WTC11 (cell line): ENCODE results near the gene ZNF700. TPM values are rescaled to one million over a fixed set of nuclear protein-coding genes. Genes with fewer than 3 reads are reported as not detected.
A peak's percentile ranks its signal among the peaks of the same experiment; 100 is the strongest.

Experiments
- ATAC-seq: fragments of 200-7000 bp; cut with Tn5 transposase; 2 replicates; pipeline ENCODE4 v1.10.0; 2021; ENCODE audit warnings: mild to moderate bottlenecking, moderate library complexity
- Bru-seq: library from RNA; stranded (reverse); fragments of 400-500 nt; gene quantifications from one replicate; lab custom pipeline; 2021; lab: Mats Ljungman, UMichigan
- CTCF ChIA-PET: fragments of 300-600 bp; sonication (Branson Sonifier 250); formaldehyde crosslinking; loops from one replicate; lab custom pipeline; 2021; ENCODE audit warnings: antibody characterized with exemption; lab: Charles Lee
- POLR2A ChIA-PET: fragments of 350-600 bp; sonication (Branson Sonifier 250); formaldehyde crosslinking; loops from one replicate; lab custom pipeline; 2021; ENCODE audit warnings: antibody characterized with exemption; lab: Charles Lee
- DNase-seq: peaks from one replicate; pipeline ENCODE4 v3.0.0; 2021; ENCODE audit warnings: low spot score
- H3K27ac Mint-ChIP-seq: 2 replicates; pipeline ENCODE4 v1.8.0; 2021; ENCODE audit warnings: mixed read lengths
- H3K27me3 Mint-ChIP-seq: 2 replicates; pipeline ENCODE4 v1.8.0; 2021; ENCODE audit warnings: low read depth, mild to moderate bottlenecking, moderate library complexity, mixed read lengths
- H3K36me3 Mint-ChIP-seq: 2 replicates; pipeline ENCODE4 v1.8.0; 2021; ENCODE audit warnings: mixed read lengths
- H3K4me1 Mint-ChIP-seq: 2 replicates; pipeline ENCODE4 v1.8.0; 2022; ENCODE audit warnings: mixed read lengths
- H3K4me3 Mint-ChIP-seq: 2 replicates; pipeline ENCODE4 v1.8.0; 2021; ENCODE audit warnings: mild to moderate bottlenecking, moderate library complexity, mixed read lengths
- H3K9me3 Mint-ChIP-seq: 2 replicates; pipeline ENCODE4 v1.8.0; 2021; ENCODE audit warnings: mixed read lengths
- AFF4 ChIP-seq: sonication (generic); formaldehyde crosslinking; IDR thresholded peaks from 2 replicates; pipeline ENCODE4 v1.8.1; 2023; ENCODE audit warnings: mild to moderate bottlenecking, missing genetic modification reagents, borderline replicate concordance
- AR ChIP-seq: fragments of 250-450 bp; sonication (Bioruptor Pico); IDR thresholded peaks from 2 replicates; pipeline ENCODE4 v1.9.0; 2021; ENCODE audit warnings: mild to moderate bottlenecking
- CDX4 ChIP-seq: fragments of 250-450 bp; sonication (Bioruptor Pico); IDR thresholded peaks from 2 replicates; pipeline ENCODE4 v1.9.0; 2021; ENCODE audit warnings: moderate library complexity, mild to moderate bottlenecking, inconsistent platforms, borderline replicate concordance
- GABPB1 ChIP-seq: sonication (generic); formaldehyde crosslinking; IDR thresholded peaks from 2 replicates; pipeline ENCODE4 v1.8.1; 2023; ENCODE audit warnings: mild to moderate bottlenecking, missing genetic modification reagents
- JAZF1 ChIP-seq: fragments of 250-450 bp; sonication (Bioruptor Pico); IDR thresholded peaks from 2 replicates; pipeline ENCODE4 v1.9.0; 2021; ENCODE audit warnings: moderate library complexity, mild to moderate bottlenecking, inconsistent platforms
- NFE2L1 ChIP-seq: sonication (generic); formaldehyde crosslinking; IDR thresholded peaks from 2 replicates; pipeline ENCODE4 v1.8.1; 2023; ENCODE audit warnings: missing genetic modification reagents
- NFYB ChIP-seq: sonication (generic); formaldehyde crosslinking; conservative IDR thresholded peaks from 2 replicates; pipeline ENCODE4 v1.8.0; 2022; ENCODE audit warnings: low read depth, missing genetic modification reagents
- TP53 ChIP-seq: sonication (generic); formaldehyde crosslinking; IDR thresholded peaks from 2 replicates; pipeline ENCODE4 v1.8.1; 2023; ENCODE audit warnings: mild to moderate bottlenecking, missing genetic modification reagents
- ZBTB21 ChIP-seq: sonication (generic); formaldehyde crosslinking; IDR thresholded peaks from 2 replicates; pipeline ENCODE4 v1.8.1; 2023; ENCODE audit warnings: mild to moderate bottlenecking, missing genetic modification reagents, borderline replicate concordance
- ZBTB43 ChIP-seq: sonication (generic); formaldehyde crosslinking; IDR thresholded peaks from 2 replicates; pipeline ENCODE4 v1.8.1; 2023; ENCODE audit warnings: mild to moderate bottlenecking, missing genetic modification reagents
- ZNF281 ChIP-seq: sonication (generic); formaldehyde crosslinking; IDR thresholded peaks from 2 replicates; pipeline ENCODE4 v1.8.0; 2023; ENCODE audit warnings: mild to moderate bottlenecking, missing genetic modification reagents
- ZNF317 ChIP-seq: sonication (generic); formaldehyde crosslinking; IDR thresholded peaks from 2 replicates; pipeline ENCODE4 v1.8.1; 2023; ENCODE audit warnings: low read depth, mild to moderate bottlenecking, moderate library complexity, missing genetic modification reagents, borderline replicate concordance
- ZNF425 ChIP-seq: fragments of 250-450 bp; sonication (Bioruptor Pico); conservative IDR thresholded peaks from 2 replicates; pipeline ENCODE4 v1.9.0; 2021; ENCODE audit warnings: mild to moderate bottlenecking
- ZNF532 ChIP-seq: fragments of 250-450 bp; sonication (Bioruptor Pico); IDR thresholded peaks from 2 replicates; pipeline ENCODE4 v1.9.0; 2021; ENCODE audit warnings: mild to moderate bottlenecking, borderline replicate concordance
- long read RNA-seq, 3 experiments: library from RNA in 1 of 3; library from capped mRNA in 1 of 3; library from polyadenylated mRNA in 1 of 3; unstranded in 2 of 3; stranded (forward) in 1 of 3; transcript quantifications; one replicate each; pipeline ENCODE4 v2.0.0, GENCODE V29; 2021
- total RNA-seq: library from RNA; stranded (reverse); gene quantifications from 3 replicates; pipeline ENCODE4 v1.2.3, GENCODE V29; 2021

Gene ZNF700
- total RNA-seq, result 9.1 to 11.4 TPM (median 10.7 TPM) in 3 replicates
- Bru-seq, nascent RNA, result percentile 92 among the genes with signal in this experiment
- long read RNA-seq, experiment 1, transcript ZNF700-201 (4 exons, 2,882 nt), result major isoform, 17 of 31 reads
- long read RNA-seq, experiment 1, partial matches to known transcripts, result 7 of 31 reads
- long read RNA-seq, experiment 1, other reads (novel, unspliced or antisense), result 3 of 31 reads
- long read RNA-seq, experiment 2, partial matches to known transcripts, result 0 of 6 reads
- long read RNA-seq, experiment 2, other reads (novel, unspliced or antisense), result 0 of 6 reads
- long read RNA-seq, experiment 3, transcript ZNF700-201 (4 exons, 2,882 nt), result major isoform, 6 of 6 reads
- long read RNA-seq, experiment 3, partial matches to known transcripts, result 0 of 6 reads
- long read RNA-seq, experiment 3, other reads (novel, unspliced or antisense), result 0 of 6 reads

GRCh38 chr19:11924886-11925650, at the start of gene ZNF700:
ZNF700 (plus strand) TSS chr19:11925107; CDS start chr19:11925211, 104 bp downstream.
- peak; percentile 97 for DNase-seq
- H3K36me3 Mint-ChIP-seq, result peaks cover 9% of the 10 kb centered on the region
- ATAC-seq, result peak; percentile 91
- peak within 1 kb of the TSS; percentile 96 for H3K4me3 Mint-ChIP-seq
- CTCF ChIA-PET, result interaction anchor here (0.8 to 2.8 kb wide), 16 partner anchors 18 to 747 kb away, joined by 3 to 94 read pairs (median 9); partner anchors contain the start of genes ZNF20, ZNF69, ZNF763 and ZNF878
- no peaks in the 10 kb centered on the region for H3K9me3 Mint-ChIP-seq
- no peaks in the 10 kb centered on the region; the same call in 1 of the 2 replicates for H3K27me3 Mint-ChIP-seq
- POLR2A ChIA-PET, result interaction anchor here (0.8 to 2.7 kb wide), 4 partner anchors 40 to 215 kb away, joined by 3 to 18 read pairs (median 6); partner anchors contain the start of gene ZNF20
- H3K4me1 Mint-ChIP-seq, result peaks cover 24% of the 10 kb centered on the region
- peak within 1 kb of the TSS; percentile 99 for H3K27ac Mint-ChIP-seq
- TF ChIP-seq ZNF281 (CRISPR knock-in tag) (no peak), JAZF1 (CRISPR knock-in tag) (no peak), AR (no peak), ZBTB21 (CRISPR knock-in tag) (no peak), ZNF425 (CRISPR knock-in tag) (no peak), CDX4 (CRISPR knock-in tag) (no peak), GABPB1 (CRISPR knock-in tag) (no peak), ZNF317 (CRISPR knock-in tag) (no peak), NFYB (CRISPR knock-in tag) (peak; percentile 88), ZNF532 (CRISPR knock-in tag) (no peak), ZBTB43 (no peak), AFF4 (CRISPR knock-in tag) (no peak), TP53 (CRISPR knock-in tag) (no peak; the same call in 1 of the 2 replicates), NFE2L1 (CRISPR knock-in tag) (no peak)
